ENCODE results near the gene PACSIN1.
A peak's percentile ranks its signal among the peaks of the same experiment; 100 is the strongest.

Gene PACSIN1

GRCh38 chr6:34524971-34525370 is 59.1 kb downstream of the PACSIN1 start:
- no peak for TF ChIP-seq CTCF (conservative IDR thresholded peaks at IDR 0.05; ENCODE audit: low read depth, low read length)
- H3K4me3 ChIP-seq (ENCODE audit: low read length), result no peak overlapping the region
- DNase-seq (ENCODE audit: low read depth), result no peak

- no peak overlapping the region for H3K4me3 ChIP-seq (ENCODE audit: low read length)
- TF ChIP-seq CTCF (conservative IDR thresholded peaks at IDR 0.05; ENCODE audit: low read depth, low read length), result no peak
- DNase-seq (ENCODE audit: low read depth), result no peak
Observed at GRCh38 chr6:34525431-34526175, 59.7 kb downstream of the PACSIN1 start.

- H3K4me3 ChIP-seq (ENCODE audit: low read length), result peak overlapping the region; percentile 37
- TF ChIP-seq CTCF (conservative IDR thresholded peaks at IDR 0.05; ENCODE audit: low read depth, low read length), result no peak
- no peak for DNase-seq (ENCODE audit: low read depth)
Observed at GRCh38 chr6:34526241-34526972, 60.5 kb downstream of the PACSIN1 start.

GRCh38 chr6:34526992-34527728 is 61.3 kb downstream of the PACSIN1 start:
- TF ChIP-seq CTCF (conservative IDR thresholded peaks at IDR 0.05; ENCODE audit: low read depth, low read length), result peak; percentile 71
- peak; percentile 48 for DNase-seq (ENCODE audit: low read depth)
- peak overlapping the region; percentile 37 for H3K4me3 ChIP-seq (ENCODE audit: low read length)

GRCh38 chr6:34527751-34528670 is 62.1 kb downstream of the PACSIN1 start:
- no peak for DNase-seq (ENCODE audit: low read depth)
- TF ChIP-seq CTCF (conservative IDR thresholded peaks at IDR 0.05; ENCODE audit: low read depth, low read length), result no peak
- H3K4me3 ChIP-seq (ENCODE audit: low read length), result no peak overlapping the region

GRCh38 chr6:34528996-34529664 is 63.3 kb downstream of the PACSIN1 start:
- no peak overlapping the region for H3K4me3 ChIP-seq (ENCODE audit: low read length)
- no peak for DNase-seq (ENCODE audit: low read depth)
- TF ChIP-seq CTCF (conservative IDR thresholded peaks at IDR 0.05; ENCODE audit: low read depth, low read length), result no peak

Data from retinal pigment epithelial cell (primary cell).